GM23338 (cell line): ENCODE measurements around the gene TMEM120B. TPM values are rescaled to one million over a fixed set of nuclear protein-coding genes. Genes with fewer than 3 reads are reported as not detected.

Experiments
- ATAC-seq: fragments of 200-7000 bp; cut with Tn5 transposase; 3 replicates; pipeline ENCODE4 v1.9.1; 2020
- DNase-seq: peaks from one replicate; pipeline ENCODE4 v3.0.0-alpha.2; 2015; ENCODE audit warnings: low spot score
- H2AFZ ChIP-seq: fragments of 200-600 bp; sonication (generic); 2 replicates; pipeline ENCODE4 v1.8.0; 2016; ENCODE audit warnings: antibody characterized with exemption, mild to moderate bottlenecking, moderate library complexity
- H3F3A ChIP-seq: fragments of 200-600 bp; sonication (generic); replicated peaks from 2 replicates; pipeline ENCODE4 v1.8.0; 2017; ENCODE audit warnings: antibody characterized with exemption, mixed run types, low read depth
- H3K27ac ChIP-seq: fragments of 200-600 bp; sonication (generic); 2 replicates; pipeline ENCODE4 v1.6.1; 2016; ENCODE audit warnings: low read depth
- H3K27me3 ChIP-seq: fragments of 200-600 bp; sonication (generic); 2 replicates; pipeline ENCODE4 v1.8.0; 2016; ENCODE audit warnings: mild to moderate bottlenecking, mixed run types, moderate library complexity; ENCODE audit not compliant: insufficient read depth
- H3K36me3 ChIP-seq: fragments of 200-600 bp; sonication (generic); 2 replicates; pipeline ENCODE4 v1.8.0; 2016; ENCODE audit warnings: mild to moderate bottlenecking; ENCODE audit not compliant: insufficient read depth
- H3K4me1 ChIP-seq: fragments of 200-600 bp; sonication (generic); 2 replicates; pipeline ENCODE4 v1.8.0; 2016; ENCODE audit warnings: mild to moderate bottlenecking, moderate library complexity; ENCODE audit not compliant: insufficient read depth
- H3K4me2 ChIP-seq: fragments of 200-600 bp; sonication (generic); 2 replicates; pipeline ENCODE4 v1.7.1; 2017; ENCODE audit warnings: mixed run types
- H3K4me3 ChIP-seq: fragments of 200-600 bp; sonication (generic); 2 replicates; pipeline ENCODE4 v1.6.1; 2016; ENCODE audit warnings: mixed run types
- H3K79me2 ChIP-seq: fragments of 200-600 bp; sonication (generic); replicated peaks from 2 replicates; pipeline ENCODE4 v1.8.0; 2017; ENCODE audit warnings: mild to moderate bottlenecking; ENCODE audit not compliant: insufficient read depth
- H3K9me2 ChIP-seq: fragments of 200-600 bp; sonication (generic); 2 replicates; pipeline ENCODE4 v1.8.0; 2017; ENCODE audit not compliant: insufficient read depth
- H4K20me1 ChIP-seq: fragments of 200-600 bp; sonication (generic); replicated peaks from 2 replicates; pipeline ENCODE4 v1.8.0; 2017; ENCODE audit warnings: mild to moderate bottlenecking; ENCODE audit not compliant: insufficient read depth
- H3K27ac Mint-ChIP-seq: 2 replicates; pipeline ENCODE4 v1.8.0; 2020; ENCODE audit warnings: inconsistent platforms, mild to moderate bottlenecking, moderate library complexity, mixed read lengths
- H3K27me3 Mint-ChIP-seq: 3 replicates; pipeline ENCODE4 v1.8.0; 2022; ENCODE audit warnings: low read depth, mild to moderate bottlenecking, moderate library complexity, mixed read lengths, inconsistent platforms; ENCODE audit not compliant: insufficient read depth, poor library complexity
- H3K36me3 Mint-ChIP-seq: 3 replicates; pipeline ENCODE4 v1.8.0; 2021; ENCODE audit warnings: low read depth, mild to moderate bottlenecking, inconsistent platforms, moderate library complexity, mixed read lengths
- H3K4me1 Mint-ChIP-seq: 3 replicates; pipeline ENCODE4 v1.8.0; 2020; ENCODE audit warnings: mild to moderate bottlenecking, inconsistent platforms, mixed read lengths
- H3K4me3 Mint-ChIP-seq: 3 replicates; pipeline ENCODE4 v1.8.0; 2021; ENCODE audit warnings: moderate library complexity, mild to moderate bottlenecking, inconsistent platforms, mixed read lengths
- H3K9me3 Mint-ChIP-seq: 3 replicates; pipeline ENCODE4 v1.8.0; 2020; ENCODE audit warnings: moderate library complexity, mild to moderate bottlenecking, inconsistent platforms, mixed read lengths
- CREB1 ChIP-seq: fragments of 250-450 bp; sonication (Bioruptor Pico); IDR thresholded peaks from 2 replicates; pipeline ENCODE4 v1.5.0; 2020; ENCODE audit warnings: low read depth, mild to moderate bottlenecking, moderate library complexity
- CTCF ChIP-seq, 2 experiments: fragments of 200-600 bp in 1 of 2; sonication (generic) in 1 of 2; conservative IDR thresholded peaks; 2 replicates each; pipeline versions ENCODE4 v1.5.1 to v1.6.1; 2016 to 2017; ENCODE audit warnings: antibody characterized with exemption in 2 of 2, low read depth in 2 of 2, mild to moderate bottlenecking in 2 of 2, moderate library complexity in 1 of 2
- EZH2 ChIP-seq: fragments of 200-600 bp; sonication (generic); IDR thresholded peaks from one replicate; pipeline ENCODE4 v1.8.0; 2017; ENCODE audit warnings: antibody characterized with exemption, mild to moderate bottlenecking, low read depth; ENCODE audit not compliant: unreplicated experiment
- EZH2phosphoT487 ChIP-seq: fragments of 200-600 bp; sonication (generic); IDR thresholded peaks from one replicate; pipeline ENCODE4 v1.8.1; 2018; ENCODE audit warnings: antibody characterized with exemption; ENCODE audit not compliant: unreplicated experiment
- JUNB ChIP-seq: IDR thresholded peaks from one replicate; pipeline ENCODE4 v1.6.1; 2016; ENCODE audit warnings: antibody characterized with exemption; ENCODE audit not compliant: unreplicated experiment
- NANOG ChIP-seq: IDR thresholded peaks from 2 replicates; pipeline ENCODE4 v1.6.1; 2016; ENCODE audit warnings: antibody characterized with exemption, borderline replicate concordance
- POLR2AphosphoS5 ChIP-seq: IDR thresholded peaks from 2 replicates; pipeline ENCODE4 v1.6.1; 2016; ENCODE audit warnings: antibody characterized with exemption, low read depth
- REST ChIP-seq: IDR thresholded peaks from one replicate; pipeline ENCODE4 v1.6.1; 2018; ENCODE audit warnings: antibody characterized with exemption; ENCODE audit not compliant: unreplicated experiment
- STAT1 ChIP-seq: IDR thresholded peaks from one replicate; pipeline ENCODE4 v1.6.1; 2016; ENCODE audit warnings: antibody characterized with exemption; ENCODE audit not compliant: unreplicated experiment
- ZNF114 ChIP-seq: fragments of 250-450 bp; sonication (Bioruptor Pico); IDR thresholded peaks from 2 replicates; pipeline ENCODE4 v1.5.0; 2020; ENCODE audit warnings: mild to moderate bottlenecking, moderate library complexity
- ZNF331 ChIP-seq: fragments of 250-450 bp; sonication (Bioruptor Pico); IDR thresholded peaks from 2 replicates; pipeline ENCODE4 v1.5.0; 2020; ENCODE audit warnings: low read depth, mild to moderate bottlenecking, moderate library complexity
- ZNF462 ChIP-seq: fragments of 250-450 bp; sonication (Bioruptor Pico); IDR thresholded peaks from 2 replicates; pipeline ENCODE4 v1.5.0; 2020; ENCODE audit warnings: mild to moderate bottlenecking, moderate library complexity
- polyA plus RNA-seq: library from polyadenylated mRNA; unstranded; fragments of >200 nt; fragmentation: Nextera tagmentation; extraction: Ambion mirVana; gene quantifications from 2 replicates; pipeline ENCODE4 v1.2.1, GENCODE V29; 2016
- total RNA-seq: library from RNA; depleted of rRNA; stranded (reverse); fragments of >200 nt; shearing (Covaris generic); gene quantifications from 2 replicates; pipeline ENCODE4 v1.2.3, GENCODE V29; 2014

Gene TMEM120B
- total and polyA plus RNA-seq, 2 experiments from 2014 or later, result 15.0 to 36.0 TPM

GRCh38 chr12:121709478-121709961, 3.0 kb upstream of the TMEM120B start (continued):
- no peak for TF ChIP-seq REST

GRCh38 chr12:121711361-121712189, 977 bp upstream of the TMEM120B start:
- Mint-ChIP-seq H3K36me3 (peaks cover 17% of the 10 kb centered on the region), H3K27me3 (peaks cover 12% of the 10 kb centered on the region), H3K4me3 (peak overlapping the region; percentile 90), H3K27ac (peak overlapping the region; percentile 90), H3K4me1 (peaks cover 25% of the 10 kb centered on the region), H3K9me3 (no peaks in the 10 kb centered on the region; the same call in 1 of the 3 replicates)
- ATAC-seq (peak; percentile 13), DNase-seq (no peak)
- H3K4me1 ChIP-seq, result peaks cover 12% of the 10 kb centered on the region
- H3K4me3 ChIP-seq, result peak overlapping the region; percentile 78
- peak overlapping the region; percentile 97 for H2AFZ ChIP-seq
- no peaks in the 10 kb centered on the region for H3K36me3 ChIP-seq
- peaks cover 38% of the 10 kb centered on the region for H3K79me2 ChIP-seq
- no peaks in the 10 kb centered on the region for H3K27me3 ChIP-seq
- no peaks in the 10 kb centered on the region for H3K9me2 ChIP-seq
- H3K4me2 ChIP-seq, result peak overlapping the region; percentile 84
- H3K27ac ChIP-seq, result peak overlapping the region; percentile 84; the same call in 1 of the 2 replicates
- H4K20me1 ChIP-seq, result peaks cover 20% of the 10 kb centered on the region
- peaks cover 20% of the 10 kb centered on the region; the same call in 1 of the 2 replicates for H3F3A ChIP-seq
- TF ChIP-seq JUNB (no peak), ZNF114 (no peak), CTCF (conservative IDR thresholded peaks at IDR 0.05; ENCODE audit: low read depth in 2 of 2) (no peak), NANOG (no peak), ZNF462 (CRISPR knock-in tag) (no peak), EZH2 (no peak), ZNF331 (CRISPR knock-in tag) (no peak), STAT1 (no peak), EZH2phosphoT487 (no peak), CREB1 (no peak), POLR2AphosphoS5 (no peak)
